GM12878 (cell line): Measurements from ENCODE around the gene DDX49.
"Not testable (repeated sequence)": the region's sequence is repeated elsewhere in the genome, so short reads cannot be mapped to it uniquely, and the experiment has no call there.

Experiments used
- CEBPB ChIP-seq, 2 experiments: fragments of 150-350 bp in 1 of 2; IDR thresholded peaks; 2 replicates each; pipeline ENCODE4 v1.6.1; 2012 to 2014; ENCODE audit warnings: low read depth in 2 of 2, low read length in 2 of 2, borderline replicate concordance in 1 of 2, inconsistent platforms in 1 of 2
- CTCF ChIP-seq, 3 experiments: IDR thresholded peaks in 2 of 3; conservative IDR thresholded peaks in 1 of 3; 2 replicates each; pipeline ENCODE4 v1.5.1; 2011; ENCODE audit warnings: low read depth in 3 of 3, low read length in 3 of 3, mild to moderate bottlenecking in 3 of 3, control low read depth in 2 of 3, moderate library complexity in 2 of 3, inconsistent platforms in 1 of 3, mixed read lengths in 1 of 3; ENCODE audit not compliant: control insufficient read depth in 2 of 3, insufficient read depth in 1 of 3; ENCODE audit errors: extremely low read depth in 1 of 3
- ETV6 ChIP-seq, 2 experiments: fragments of 450-650 bp in 1 of 2; IDR thresholded peaks in 1 of 2; conservative IDR thresholded peaks in 1 of 2; 2 replicates each; pipeline ENCODE4 v1.6.1; 2014; ENCODE audit warnings: antibody characterized with exemption in 1 of 2, borderline replicate concordance in 1 of 2, low read depth in 1 of 2, mild to moderate bottlenecking in 1 of 2, moderate library complexity in 1 of 2
- HDAC2 ChIP-seq: fragments of 200-600 bp; sonication (generic); IDR thresholded peaks from 2 replicates; pipeline ENCODE4 v1.6.1; 2017
- LARP7 ChIP-seq: fragments of 450-650 bp; IDR thresholded peaks from 2 replicates; pipeline ENCODE4 v1.6.1; 2017; ENCODE audit warnings: mild to moderate bottlenecking
- PBX3 ChIP-seq: IDR thresholded peaks from 2 replicates; pipeline ENCODE4 v1.6.1; 2011; ENCODE audit warnings: mild to moderate bottlenecking, low read depth, low read length, moderate library complexity; ENCODE audit not compliant: insufficient replicate concordance
- PKNOX1 ChIP-seq: fragments of 450-650 bp; IDR thresholded peaks from 2 replicates; pipeline ENCODE4 v1.6.1; 2016; ENCODE audit warnings: mild to moderate bottlenecking
- POLR2A ChIP-seq: IDR thresholded peaks from 2 replicates; pipeline ENCODE4 v1.6.1; 2011; ENCODE audit warnings: low read depth, mild to moderate bottlenecking, low read length
- SMC3 ChIP-seq: IDR thresholded peaks from 2 replicates; pipeline ENCODE4 v1.6.1; 2011; ENCODE audit warnings: low read length, improper control_type of control experiment, borderline replicate concordance
- SP1 ChIP-seq: IDR thresholded peaks from one replicate; pipeline ENCODE4 v1.6.1; 2011; ENCODE audit warnings: low read depth, low read length
- TCF12 ChIP-seq: IDR thresholded peaks from 2 replicates; pipeline ENCODE4 v1.6.1; 2011; ENCODE audit warnings: low read depth, mild to moderate bottlenecking, low read length
- USF2 ChIP-seq: IDR thresholded peaks from 2 replicates; pipeline ENCODE4 v1.6.1; 2011; ENCODE audit warnings: low read depth, low read length, improper control_type of control experiment, borderline replicate concordance

- TF ChIP-seq PBX3; LARP7; CTCF (IDR thresholded peaks at IDR 0.05 in 2 of 3, conservative IDR thresholded peaks at IDR 0.05 in 1 of 3; ENCODE audit: control insufficient read depth in 2 of 3, extremely low read depth in 1 of 3, insufficient read depth in 1 of 3, low read depth in 3 of 3, low read length in 3 of 3); POLR2A; SMC3; ETV6 (conservative IDR thresholded peaks at IDR 0.05 in 1 of 2, IDR thresholded peaks at IDR 0.05 in 1 of 2; ENCODE audit: borderline replicate concordance in 1 of 2, low read depth in 1 of 2); HDAC2; TCF12; SP1; PKNOX1; USF2; CEBPB (IDR thresholded peaks at IDR 0.05; ENCODE audit: borderline replicate concordance in 1 of 2, low read depth in 2 of 2, low read length in 2 of 2): not testable (repeated sequence)
Observed at GRCh38 chr19:18902519-18902918, 17.0 kb upstream of the DDX49 start.
